Measurements from ENCODE around the gene ASGR2. TPM values are rescaled to one million over a fixed set of nuclear protein-coding genes. Genes with fewer than 3 reads are reported as not detected.

Gene ASGR2
- total RNA-seq, 6 donors from 2014 or later = 0.98 to 3.9 (median 1.8) TPM

- DNase-seq (no peak), ATAC-seq (ENCODE audit: low FRiP score in 2 of 2) (no peak)
- H3K4me3 ChIP-seq = no peak overlapping the region
- 67 to 93% methylated on average over 1 of the region's 1 CpG for WGBS, 2 donors
- no peaks in the 10 kb centered on the region for H3K4me1 ChIP-seq
- peaks cover 4 to 11% (median 5%) of the 10 kb centered on the region in 4 donors for H3K9me3 ChIP-seq
- no peaks in the 10 kb centered on the region for H3K36me3 ChIP-seq
- H3K27me3 ChIP-seq = no peaks in the 10 kb centered on the region
- no peak overlapping the region for H3K27ac ChIP-seq
- no peak for TF ChIP-seq POLR2AphosphoS5 (IDR thresholded peaks at IDR 0.05)
- no peak for TF ChIP-seq CTCF (IDR thresholded peaks at IDR 0.05)
Measured at GRCh38 chr17:7067198-7067597, 47.4 kb downstream of the ASGR2 start.

DNA sequence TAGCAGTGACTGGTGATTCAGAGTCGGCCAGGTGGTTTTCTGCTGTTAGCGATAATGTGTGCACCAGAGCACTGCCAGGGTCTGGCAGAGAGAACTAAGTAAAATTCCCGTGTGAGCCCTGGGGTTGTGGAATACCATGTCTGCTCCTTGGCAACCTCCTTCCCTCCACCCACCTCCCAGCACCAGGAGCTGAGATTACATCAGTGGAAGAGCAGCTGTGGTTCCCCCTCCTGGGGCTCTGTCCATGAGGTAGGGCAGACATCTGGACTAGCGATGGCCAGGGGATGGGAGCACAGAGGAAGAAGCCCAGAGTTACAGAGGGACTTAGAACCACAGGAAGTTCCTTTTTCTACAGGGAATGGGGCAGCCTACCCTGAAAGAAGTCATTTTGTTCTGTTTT is 50.4 kb downstream of the ASGR2 start:
- Histone ChIP-seq H3K9me3 (peaks cover 4 to 11% (median 5%) of the 10 kb centered on the region in 4 donors), H3K27ac (no peak overlapping the region), H3K36me3 (no peaks in the 10 kb centered on the region), H3K4me1 (no peaks in the 10 kb centered on the region), H3K4me3 (no peak overlapping the region), H3K27me3 (no peaks in the 10 kb centered on the region)
- TF ChIP-seq POLR2AphosphoS5 (IDR thresholded peaks at IDR 0.05) (no peak), CTCF (IDR thresholded peaks at IDR 0.05) (no peak), POLR2A (IDR thresholded peaks at IDR 0.05) (no peak), EP300 (IDR thresholded peaks at IDR 0.05) (no peak)
- 77 to 80% methylated on average over 4 of the region's 4 CpGs for WGBS, 2 donors
- peak in 1 of 2 donors; percentile 50 for ATAC-seq (ENCODE audit: low FRiP score in 2 of 2)
- no peak for DNase-seq

- Histone ChIP-seq H3K27me3 (no peaks in the 10 kb centered on the region), H3K4me3 (no peak overlapping the region), H3K27ac (no peak overlapping the region), H3K9me3 (peaks cover 4 to 11% (median 5%) of the 10 kb centered on the region in 4 donors), H3K36me3 (no peaks in the 10 kb centered on the region), H3K4me1 (no peaks in the 10 kb centered on the region)
- TF ChIP-seq POLR2A (IDR thresholded peaks at IDR 0.05) = no peak
- no peak for TF ChIP-seq POLR2AphosphoS5 (IDR thresholded peaks at IDR 0.05)
- no peak for TF ChIP-seq EP300 (IDR thresholded peaks at IDR 0.05)
- no peak for TF ChIP-seq CTCF (IDR thresholded peaks at IDR 0.05)
- DNase-seq (no peak), ATAC-seq (ENCODE audit: low FRiP score in 2 of 2) (no peak)
- 68 to 75% methylated on average over 6 of the region's 6 CpGs for WGBS, 2 donors
Measured at GRCh38 chr17:7063518-7064094, 51.0 kb downstream of the ASGR2 start.

- 57 to 61% methylated on average over 6 of the region's 6 CpGs for WGBS, 2 donors
- TF ChIP-seq CTCF (IDR thresholded peaks at IDR 0.05) = no peak
- TF ChIP-seq POLR2A (IDR thresholded peaks at IDR 0.05) = no peak
- no peak for TF ChIP-seq POLR2AphosphoS5 (IDR thresholded peaks at IDR 0.05)
- no peak for TF ChIP-seq EP300 (IDR thresholded peaks at IDR 0.05)
- Histone ChIP-seq H3K36me3 (no peaks in the 10 kb centered on the region), H3K27ac (no peak overlapping the region), H3K27me3 (no peaks in the 10 kb centered on the region), H3K4me1 (no peaks in the 10 kb centered on the region), H3K4me3 (no peak overlapping the region), H3K9me3 (no peaks in the 10 kb centered on the region)
- ATAC-seq (ENCODE audit: low FRiP score in 2 of 2) (no peak), DNase-seq (no peak)
Measured at GRCh38 chr17:7060165-7060891, 54.3 kb downstream of the ASGR2 start.
